Esophagus muscularis mucosa (tissue), 3 donors: ENCODE measurements around the gene CNDP1.

Experiments used
- POLR2AphosphoS5 ChIP-seq, 2 donors: sonication (generic); formaldehyde crosslinking; IDR thresholded peaks; one replicate each; pipeline ENCODE4 v1.6.1; 2017; ENCODE audit warnings: antibody characterized with exemption in 2 of 2
- TF ChIP-seq, protein P1 (sequence below), 3 experiments: fragments of 200-600 bp in 2 of 3; fragments of 450-650 bp in 1 of 3; sonication (generic) in 2 of 3; IDR thresholded peaks; one replicate each; pipeline ENCODE4 v1.5.1; 2017 to 2019; ENCODE audit warnings: antibody characterized with exemption in 3 of 3, mild to moderate bottlenecking in 2 of 3, moderate library complexity in 1 of 3

DNA sequence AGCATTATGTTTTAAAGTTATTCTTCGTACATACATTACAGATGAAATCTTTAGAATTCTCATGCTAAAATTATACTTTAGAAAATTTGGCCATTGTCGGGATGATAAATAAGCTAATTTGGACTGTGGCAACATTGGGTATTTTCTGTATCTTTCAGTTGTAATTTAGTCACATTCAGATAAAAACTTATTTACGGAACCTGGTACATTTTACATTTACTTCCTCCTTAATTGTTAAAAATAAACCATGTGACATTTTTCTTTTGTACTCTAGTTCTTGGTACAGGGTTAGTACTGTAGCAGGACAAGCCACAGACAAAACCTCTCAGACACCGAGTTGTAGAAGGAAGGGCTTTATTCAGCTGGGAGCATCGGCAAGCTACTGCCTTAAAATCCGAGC lies 33.9 kb upstream of the CNDP1 start:
- TF ChIP-seq, protein P1, sequence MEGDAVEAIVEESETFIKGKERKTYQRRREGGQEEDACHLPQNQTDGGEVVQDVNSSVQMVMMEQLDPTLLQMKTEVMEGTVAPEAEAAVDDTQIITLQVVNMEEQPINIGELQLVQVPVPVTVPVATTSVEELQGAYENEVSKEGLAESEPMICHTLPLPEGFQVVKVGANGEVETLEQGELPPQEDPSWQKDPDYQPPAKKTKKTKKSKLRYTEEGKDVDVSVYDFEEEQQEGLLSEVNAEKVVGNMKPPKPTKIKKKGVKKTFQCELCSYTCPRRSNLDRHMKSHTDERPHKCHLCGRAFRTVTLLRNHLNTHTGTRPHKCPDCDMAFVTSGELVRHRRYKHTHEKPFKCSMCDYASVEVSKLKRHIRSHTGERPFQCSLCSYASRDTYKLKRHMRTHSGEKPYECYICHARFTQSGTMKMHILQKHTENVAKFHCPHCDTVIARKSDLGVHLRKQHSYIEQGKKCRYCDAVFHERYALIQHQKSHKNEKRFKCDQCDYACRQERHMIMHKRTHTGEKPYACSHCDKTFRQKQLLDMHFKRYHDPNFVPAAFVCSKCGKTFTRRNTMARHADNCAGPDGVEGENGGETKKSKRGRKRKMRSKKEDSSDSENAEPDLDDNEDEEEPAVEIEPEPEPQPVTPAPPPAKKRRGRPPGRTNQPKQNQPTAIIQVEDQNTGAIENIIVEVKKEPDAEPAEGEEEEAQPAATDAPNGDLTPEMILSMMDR (IDR thresholded peaks at IDR 0.05), result no peak
- no peak for TF ChIP-seq POLR2AphosphoS5 (IDR thresholded peaks at IDR 0.05)
